D721Med (cell line): Measurements from ENCODE around the gene ATP13A4.

ENCODE experiments used
- DNase-seq: peaks from one replicate; pipeline ENCODE4 v3.0.0; 2011; ENCODE audit warnings: low spot score; ENCODE audit not compliant: insufficient read length
- FAIRE-seq: peaks from 2 replicates; lab custom pipeline; 2011; peaks lifted over from hg19 to GRCh38; lab: Jason Lieb, UNC
- CTCF ChIP-seq: IDR thresholded peaks from 2 replicates; pipeline ENCODE4 v1.5.1; 2012; ENCODE audit warnings: mild to moderate bottlenecking, control low read depth; ENCODE audit not compliant: insufficient read depth; ENCODE audit errors: missing control alignments

Gene ATP13A4

GRCh38 chr3:193510154-193510553 lies 44.5 kb downstream of the ATP13A4 start:
- no peak for FAIRE-seq
- no peak for TF ChIP-seq CTCF
- DNase-seq: no peak

GRCh38 chr3:193509103-193509965 lies 45.4 kb downstream of the ATP13A4 start:
- no peak for TF ChIP-seq CTCF
- FAIRE-seq: no peak
- no peak for DNase-seq

- no peak for TF ChIP-seq CTCF
- FAIRE-seq (no peak), DNase-seq (no peak)
Measured at GRCh38 chr3:193508108-193508507, 46.6 kb downstream of the ATP13A4 start.

- TF ChIP-seq CTCF: no peak
- FAIRE-seq (no peak), DNase-seq (no peak)
Measured at GRCh38 chr3:193507566-193507965, 47.1 kb downstream of the ATP13A4 start.

GRCh38 chr3:193506921-193507320 lies 47.8 kb downstream of the ATP13A4 start:
- FAIRE-seq (no peak), DNase-seq (no peak)
- TF ChIP-seq CTCF: no peak

- no peak for FAIRE-seq
- no peak for TF ChIP-seq CTCF
- no peak for DNase-seq
Measured at GRCh38 chr3:193502871-193503270, 51.8 kb downstream of the ATP13A4 start.
